Transverse colon (tissue), 4 donors: ENCODE data around the gene ZDHHC13. TPM values are rescaled to one million over a fixed set of nuclear protein-coding genes. Genes with fewer than 3 reads are reported as not detected.

Experiments used
- DNase-seq: peaks from one replicate; pipeline ENCODE4 v3.0.0-alpha.2; 2019
- H3K27ac ChIP-seq, 4 donors: fragments of 200-600 bp; sonication (generic); 2 replicates each; pipeline ENCODE4 v1.5.1; 2016 to 2018; ENCODE audit warnings: inconsistent platforms in 4 of 4
- H3K27me3 ChIP-seq: fragments of 200-600 bp; sonication (generic); 2 replicates; pipeline ENCODE4 v1.5.1; 2017; ENCODE audit warnings: inconsistent platforms
- H3K36me3 ChIP-seq, 4 donors: fragments of 200-600 bp; sonication (generic); 2 replicates each; pipeline ENCODE4 v1.5.1; 2017 to 2019; ENCODE audit warnings: inconsistent platforms in 4 of 4
- H3K4me1 ChIP-seq, 4 donors: fragments of 200-600 bp; sonication (generic); 2 replicates each; pipeline ENCODE4 v1.5.1; 2017 to 2020; ENCODE audit warnings: inconsistent platforms in 4 of 4
- H3K4me3 ChIP-seq, 4 donors: fragments of 200-600 bp; sonication (generic); 1 replicate in 1 of 4; 2 replicates in 3 of 4; pipeline versions ENCODE4 v1.5.1 to v1.6.1; 2017 to 2019; ENCODE audit warnings: inconsistent platforms in 4 of 4
- H3K9me3 ChIP-seq, 2 donors: fragments of 200-600 bp; sonication (generic); 2 replicates each; pipeline ENCODE4 v1.5.1; 2017 to 2019; ENCODE audit warnings: inconsistent platforms in 2 of 2
- CTCF ChIP-seq, 5 experiments: fragments of 200-600 bp in 3 of 5; fragments of 450-650 bp in 2 of 5; sonication (generic) in 3 of 5; IDR thresholded peaks; 1 replicate in 2 of 5; 2 replicates in 3 of 5; pipeline ENCODE4 v1.5.1; 2016 to 2017; ENCODE audit warnings: antibody characterized with exemption in 5 of 5, inconsistent platforms in 3 of 5, mild to moderate bottlenecking in 2 of 5, moderate library complexity in 1 of 5
- EP300 ChIP-seq: sonication (generic); formaldehyde crosslinking; IDR thresholded peaks from one replicate; pipeline ENCODE4 v1.6.1; 2017; ENCODE audit warnings: antibody characterized with exemption, low read depth
- POLR2A ChIP-seq: fragments of 450-650 bp; IDR thresholded peaks from one replicate; pipeline ENCODE4 v1.6.1; 2016; ENCODE audit warnings: antibody characterized with exemption, mild to moderate bottlenecking, moderate library complexity
- POLR2AphosphoS5 ChIP-seq, 3 donors: sonication (generic); formaldehyde crosslinking; IDR thresholded peaks; one replicate each; pipeline ENCODE4 v1.6.1; 2016; ENCODE audit warnings: antibody characterized with exemption in 3 of 3
- WGBS, 2 donors: methylation state at CpG; one replicate each; pipeline ENCODE4 v1.1.5; 2018; ENCODE audit warnings: low coverage in 1 of 2; 5-methylcytosine and 5-hydroxymethylcytosine counted together
- in situ Hi-C, 4 donors: fragments of 200-750 bp; cut with MboI; loops; one replicate each; pipeline versions ENCODE4 v1.15.0 to v1.15.1; 2017; ENCODE audit warnings: low sequenced_read_pairs in 3 of 4, low pct_ligation_motif_present in 1 of 4, low pct_unique_long_range_greater_than_20kb in 1 of 4
- intact Hi-C: fragments of 100-400 bp; cut with DNase I; formaldehyde crosslinking; loops from one replicate; pipeline ENCODE4 v1.15.1; 2023; ENCODE audit warnings: low total_unique reads
- total RNA-seq, 4 donors: library from RNA; depleted of rRNA; stranded (reverse); fragments of >200 nt; gene quantifications; one replicate each; pipeline ENCODE4 v1.1.0, GENCODE V29; 2016

Gene ZDHHC13
- total RNA-seq: 10 to 100 TPM; 16.1 to 33.3 (median 28.3) TPM

GRCh38 chr11:19116971-19117759 lies at the start of gene ZDHHC13:
ZDHHC13 (plus strand) TSS chr11:19117168; CDS start chr11:19117250, 82 bp downstream.
- WGBS, 2 donors: 0 to 1% methylated on average over 18 to 57 of the region's 61 CpGs
- TF ChIP-seq POLR2AphosphoS5 (IDR thresholded peaks at IDR 0.05) (peak; percentile 60 to 85 (median 85)), POLR2A (peak; percentile 88), EP300 (no peak), CTCF (IDR thresholded peaks at IDR 0.05) (peak in 2 of 5 experiments; percentile 25 to 28)
- peak; percentile 98 for DNase-seq

GRCh38 chr11:19071255-19071654 lies 45.7 kb upstream of the ZDHHC13 start:
- TF ChIP-seq POLR2AphosphoS5 (IDR thresholded peaks at IDR 0.05) (no peak), EP300 (no peak), POLR2A (no peak), CTCF (IDR thresholded peaks at IDR 0.05) (peak; percentile 84 to 99 (median 89))
- in situ Hi-C loops (loop anchor here (10.0 to 25.0 kb wide), 4 partner anchors 194 to 691 kb away; no protein-coding TSS in a partner anchor), intact Hi-C loops (no loop called here)
- 4 to 5% methylated on average over 9 to 11 of the region's 11 CpGs for WGBS, 2 donors
- Histone ChIP-seq H3K27ac (peak overlapping the region in 1 of 4 donors; percentile 83), H3K9me3 (no peaks in the 10 kb centered on the region), H3K27me3 (peaks cover 13% of the 10 kb centered on the region), H3K4me3 (no peak overlapping the region), H3K36me3 (no peaks in the 10 kb centered on the region), H3K4me1 (peaks cover 0 to 24% (median 20%) of the 10 kb centered on the region in 4 donors)
- DNase-seq: peak; percentile 75

More at GRCh38 chr11:19116971-19117759, at the start of gene ZDHHC13:
- Histone ChIP-seq H3K9me3 (no peaks in the 10 kb centered on the region), H3K27me3 (no peaks in the 10 kb centered on the region), H3K36me3 (no peaks in the 10 kb centered on the region), H3K4me1 (peaks cover 4 to 33% (median 17%) of the 10 kb centered on the region in 4 donors), H3K27ac (peak within 1 kb of the TSS; percentile 85 to 93 (median 91)), H3K4me3 (peak within 1 kb of the TSS; percentile 56 to 98 (median 90))
- intact Hi-C loops (no loop called here), in situ Hi-C loops (no loop called here)

- peak overlapping the region; percentile 56 to 83 (median 68) for H3K27ac ChIP-seq
- WGBS, 2 donors: 40 to 66% methylated on average over 1 to 5 of the region's 5 CpGs
- in situ Hi-C loops (loop anchor here (10.0 to 25.0 kb wide), 4 partner anchors 192 to 690 kb away; no protein-coding TSS in a partner anchor), intact Hi-C loops (no loop called here)
- H3K4me3 ChIP-seq: no peak overlapping the region
- H3K4me1 ChIP-seq: peaks cover 3 to 28% (median 21%) of the 10 kb centered on the region in 4 donors
- H3K36me3 ChIP-seq: no peaks in the 10 kb centered on the region
- H3K27me3 ChIP-seq: peaks cover 4% of the 10 kb centered on the region
- TF ChIP-seq POLR2A (peak; percentile 31), POLR2AphosphoS5 (IDR thresholded peaks at IDR 0.05) (peak; percentile 68 to 70 (median 69)), EP300 (no peak), CTCF (IDR thresholded peaks at IDR 0.05) (no peak)
- H3K9me3 ChIP-seq: no peaks in the 10 kb centered on the region
- peak; percentile 86 for DNase-seq
These were observed 44.5 kb upstream of the ZDHHC13 start for GRCh38 chr11:19072464-19072863.
